C1 segment of cervical spinal cord (tissue), 14 donors: ENCODE measurements around the gene GNG7.
"Not testable (repeated sequence)": the region's sequence is repeated elsewhere in the genome, so short reads cannot be mapped to it uniquely, and the experiment has no call there.

Source experiments
- DNase-seq, 14 donors: peaks; one replicate each; lab custom pipeline; 2025; lab: John Stamatoyannopoulos, UW

Gene GNG7

DNA sequence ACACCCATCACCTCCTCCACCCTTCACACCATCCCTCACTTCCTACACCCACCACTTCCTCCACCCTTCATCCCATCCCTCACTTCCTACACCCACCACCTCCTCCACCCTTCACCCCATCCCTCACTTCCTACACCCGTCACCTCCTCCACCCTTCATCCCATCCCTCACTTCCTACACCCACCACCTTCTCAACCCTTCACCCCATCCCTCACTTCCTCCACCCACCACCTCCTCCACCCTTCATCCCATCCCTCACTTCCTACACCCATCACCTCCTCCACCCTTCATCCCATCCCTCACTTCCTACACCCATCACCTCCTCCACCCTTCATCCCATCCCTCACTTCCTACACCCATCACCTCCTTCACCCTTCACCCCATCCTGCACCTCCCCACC is 11.6 kb upstream of the GNG7 start:
- not testable (repeated sequence) for DNase-seq

DNA sequence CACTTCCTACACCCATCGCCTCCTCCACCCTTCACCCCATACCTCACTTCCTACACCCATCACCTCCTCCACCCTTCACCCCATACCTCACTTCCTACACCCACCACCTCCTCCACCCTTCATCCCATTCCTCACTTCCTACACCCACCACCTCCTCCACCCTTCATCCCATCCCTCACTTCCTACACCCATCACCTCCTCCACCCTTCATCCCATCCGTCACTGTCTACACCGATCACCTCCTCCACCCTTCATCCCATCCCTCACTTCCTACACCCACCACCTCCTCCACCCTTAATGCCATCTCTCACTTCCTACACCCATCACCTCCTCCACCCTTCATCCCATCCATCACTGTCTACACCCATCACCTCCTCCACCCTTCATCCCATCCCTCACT is 10.7 kb upstream of the GNG7 start:
- not testable (repeated sequence) for DNase-seq

DNA sequence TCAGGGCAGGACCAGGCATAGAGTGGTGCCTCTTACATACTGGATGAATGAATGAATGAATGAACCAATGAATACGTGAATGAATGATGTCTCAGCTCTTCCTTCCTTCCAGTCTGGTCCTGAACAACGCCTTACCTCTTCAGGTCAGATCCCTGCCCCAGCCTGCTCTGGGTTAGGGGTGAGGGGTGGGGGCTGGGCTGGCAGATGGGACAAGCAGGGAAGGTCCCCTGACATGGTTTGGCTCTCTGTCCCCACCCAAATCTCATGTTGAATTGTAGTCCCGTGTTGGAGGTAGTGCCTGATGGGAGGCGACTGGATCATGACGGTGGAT is 9.3 kb upstream of the GNG7 start:
- no peak for DNase-seq

DNA sequence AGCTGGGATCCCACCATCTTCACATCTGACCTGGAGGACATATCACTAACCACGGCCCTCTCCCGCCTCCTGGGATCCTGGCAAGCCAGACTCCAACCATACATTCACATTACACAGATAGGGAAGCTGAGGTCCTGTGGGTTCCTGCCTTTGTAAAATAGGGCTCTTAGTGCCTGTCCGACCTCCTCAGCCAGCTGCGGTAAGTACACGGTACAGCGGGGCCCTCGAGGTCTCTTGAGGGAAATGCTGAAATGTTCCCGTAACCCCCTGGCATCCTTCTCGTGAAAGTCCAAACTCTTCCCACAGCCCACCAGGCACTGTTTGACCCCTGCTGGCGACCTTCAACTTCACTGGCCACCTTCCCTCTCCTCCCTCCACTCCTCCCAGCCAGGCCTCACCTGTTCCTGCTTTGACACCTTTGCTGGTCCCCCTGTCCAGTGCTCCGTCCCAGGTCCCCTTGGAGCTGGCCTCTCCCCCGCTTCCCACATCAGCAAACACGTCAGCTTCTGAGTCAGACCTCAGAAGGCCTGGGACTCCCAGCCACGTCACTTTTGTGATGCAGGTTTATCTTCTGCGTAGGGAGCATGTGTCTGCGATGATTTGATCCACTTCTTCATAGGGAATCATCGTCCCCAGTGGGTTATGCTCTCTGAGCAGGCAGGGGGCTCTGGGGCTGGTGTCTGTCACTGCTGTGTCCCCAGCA is 8.8 kb upstream of the GNG7 start:
- no peak for DNase-seq

GRCh38 chr19:2706251-2706650 is 3.8 kb upstream of the GNG7 start:
- DNase-seq: no peak

- DNase-seq: no peak
Observed at GRCh38 chr19:2703691-2704216, 1.3 kb upstream of the GNG7 start.

- no peak for DNase-seq
Observed at GRCh38 chr19:2703077-2703437, 563 bp upstream of the GNG7 start.

GRCh38 chr19:2701361-2702169 is 929 bp downstream of the GNG7 start:
- peak in 1 of 14 donors; percentile 40 for DNase-seq

DNA sequence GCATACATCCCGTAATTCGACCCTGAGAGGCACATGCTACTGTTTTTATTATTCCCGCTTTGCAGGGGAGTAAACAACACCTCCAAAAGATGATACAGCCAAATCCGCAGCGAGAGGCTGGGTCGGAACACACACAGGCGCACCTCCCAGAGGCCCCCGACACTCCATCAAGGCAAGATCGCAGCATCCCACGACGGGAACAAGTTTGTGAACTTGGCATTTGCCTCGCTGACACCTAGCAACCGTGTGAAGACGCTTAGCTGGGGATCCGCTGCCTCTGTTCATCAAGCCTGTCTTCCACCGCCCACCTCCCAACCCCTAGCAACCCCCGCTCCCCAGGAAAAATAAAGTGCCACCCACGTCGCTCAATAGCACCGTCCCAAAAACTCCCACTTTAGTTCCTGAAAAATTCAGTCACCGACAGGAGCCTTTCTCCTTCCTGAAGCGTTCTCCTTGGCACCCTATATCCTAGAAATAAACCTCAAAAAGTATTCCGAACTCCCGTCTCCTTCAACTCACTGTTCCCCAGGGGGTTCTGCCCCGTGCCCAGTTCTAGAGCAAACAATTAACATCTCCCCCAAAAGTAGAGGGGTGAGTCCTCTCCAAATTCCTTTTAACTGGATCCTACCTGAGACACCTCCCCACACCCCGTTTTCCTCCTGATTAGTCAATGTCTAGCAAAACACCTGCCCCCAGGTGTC is 1.7 kb downstream of the GNG7 start:
- DNase-seq: peak in 4 of 14 donors; percentile 31 to 40 (median 34)

- DNase-seq: peak in 1 of 14 donors; percentile 27
Observed at GRCh38 chr19:2699413-2700140, 2.9 kb downstream of the GNG7 start.

DNA sequence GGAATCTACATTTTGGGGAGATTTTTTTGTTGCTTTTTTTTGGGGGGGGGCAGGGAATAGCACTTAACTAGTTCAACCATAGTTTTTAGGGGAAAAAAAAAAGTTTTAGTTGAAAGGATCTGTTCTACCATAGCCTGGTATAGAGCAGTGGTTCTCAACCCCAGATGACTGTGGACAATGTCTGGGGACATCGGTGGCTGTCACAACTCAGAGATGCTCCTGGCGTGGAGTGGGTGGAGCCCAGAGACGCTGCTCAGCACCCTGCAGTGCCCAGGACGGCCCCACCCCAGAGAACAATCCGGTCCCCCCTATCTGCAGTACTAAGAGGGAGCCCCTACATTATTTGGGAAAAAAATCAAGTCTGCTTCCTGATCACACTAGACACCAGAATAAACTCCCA is 8.3 kb downstream of the GNG7 start:
- peak in 3 of 14 donors; percentile 31 to 51 (median 38) for DNase-seq

DNA sequence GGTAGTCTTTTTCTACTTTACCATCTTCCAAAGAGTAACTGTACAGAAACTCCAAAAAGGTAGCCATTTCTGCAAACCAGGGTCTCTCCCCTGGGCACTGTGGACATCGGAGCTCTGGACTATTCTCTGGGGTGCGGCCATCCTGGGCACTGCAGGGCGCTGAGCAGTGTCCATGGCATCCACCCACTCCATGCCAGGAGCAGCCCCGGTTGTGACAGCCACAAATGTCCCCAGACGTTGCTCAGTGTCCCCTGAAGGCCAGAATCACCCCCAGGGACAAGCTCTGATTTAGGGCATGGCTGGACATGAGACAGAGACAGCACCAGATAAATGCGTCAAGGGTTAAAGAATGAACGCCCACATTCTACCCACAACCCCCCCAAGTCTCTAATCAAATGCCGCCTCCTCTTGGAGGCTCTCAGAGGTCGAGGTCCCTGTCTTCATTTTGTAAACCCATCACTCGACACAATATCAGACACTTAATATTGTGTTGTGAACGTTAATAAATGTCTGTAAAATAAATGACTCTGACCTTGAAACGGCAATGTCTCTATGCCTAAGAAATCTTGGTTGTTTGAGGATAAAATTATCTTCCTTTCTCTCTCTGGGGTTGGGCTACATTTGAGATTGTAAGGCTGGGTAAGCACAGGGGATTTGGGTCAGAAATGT is 8.9 kb downstream of the GNG7 start:
- peak in 1 of 14 donors; percentile 30 for DNase-seq

- peak in 12 of 14 donors; percentile 20 to 83 (median 62) for DNase-seq
Observed at GRCh38 chr19:2691951-2692350, 10.5 kb downstream of the GNG7 start.

GRCh38 chr19:2690856-2691255 is 11.6 kb downstream of the GNG7 start:
- no peak for DNase-seq

DNA sequence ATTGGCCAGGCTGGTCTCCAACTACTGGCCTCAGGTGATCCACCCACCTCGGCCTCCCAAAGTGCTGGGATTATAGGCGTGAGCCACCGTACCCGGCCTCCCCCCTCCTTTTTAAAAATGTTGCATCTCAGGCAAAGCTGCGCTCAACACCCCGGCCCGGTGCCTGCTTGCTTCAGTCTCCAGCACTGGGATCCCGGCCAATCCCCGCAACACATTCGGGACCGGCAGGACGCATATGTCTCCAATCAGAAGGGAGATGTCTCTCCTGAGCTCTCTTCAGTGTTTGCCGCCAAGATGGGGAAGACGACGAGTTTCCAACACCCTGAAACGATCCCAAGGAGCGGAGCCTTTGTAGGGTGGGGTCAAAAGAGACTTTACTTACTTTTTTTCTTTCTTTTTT is 16.1 kb downstream of the GNG7 start:
- DNase-seq: peak in 1 of 14 donors; percentile 29

DNA sequence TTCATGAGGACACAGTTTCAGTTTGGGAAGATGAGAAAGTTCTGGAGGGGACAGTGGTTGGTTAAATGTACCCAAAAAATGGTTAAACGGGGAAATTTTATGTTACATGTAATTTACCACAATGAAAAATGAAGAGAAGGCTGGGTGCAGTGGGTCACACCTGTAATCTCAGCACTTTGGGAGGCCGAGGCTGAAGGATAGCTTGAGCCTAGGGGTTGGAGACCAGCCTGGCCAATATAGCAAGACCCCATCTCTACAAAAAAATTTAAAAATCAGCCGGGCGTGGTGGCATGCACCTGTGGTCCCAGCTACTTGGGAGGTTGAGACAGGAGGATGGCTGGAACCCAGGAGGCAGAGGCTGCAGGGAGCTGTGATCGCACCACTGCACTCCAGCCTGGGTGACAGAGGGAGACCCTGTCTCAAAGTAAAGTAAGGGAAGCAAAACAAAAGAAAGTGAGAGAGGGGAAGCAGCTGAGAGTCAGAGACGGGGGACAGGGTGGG is 17.2 kb downstream of the GNG7 start:
- DNase-seq: no peak

DNA sequence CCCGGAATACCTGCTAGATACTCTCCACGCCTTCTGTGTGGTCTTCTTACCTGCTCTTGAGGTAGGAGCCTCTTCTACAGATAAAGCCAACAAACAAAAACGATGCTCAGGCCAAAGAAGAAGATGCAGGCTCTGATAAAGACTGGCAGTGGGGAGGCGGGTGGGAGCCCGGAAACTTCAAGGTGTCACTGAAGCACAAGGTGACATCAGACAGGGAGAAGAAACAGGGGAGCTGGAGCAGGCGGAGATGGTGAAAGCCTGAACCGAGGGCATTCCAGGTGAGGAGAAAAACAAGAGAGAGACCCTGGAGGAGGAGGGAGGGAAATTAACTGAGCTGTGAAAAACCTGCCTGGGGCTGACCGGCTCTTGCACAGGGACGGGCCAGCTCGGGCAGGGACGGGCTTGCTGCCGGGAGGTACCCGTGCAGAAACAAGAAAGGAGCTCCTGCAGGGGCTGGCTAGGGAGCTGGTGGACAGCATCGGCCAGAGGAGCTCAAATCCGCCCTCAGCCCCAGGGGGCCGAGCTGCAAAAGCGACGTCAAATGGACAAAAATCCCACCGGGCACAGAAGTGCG is 19.0 kb downstream of the GNG7 start:
- no peak for DNase-seq

- no peak for DNase-seq
Observed at GRCh38 chr19:2680808-2681207, 21.7 kb downstream of the GNG7 start.

DNA sequence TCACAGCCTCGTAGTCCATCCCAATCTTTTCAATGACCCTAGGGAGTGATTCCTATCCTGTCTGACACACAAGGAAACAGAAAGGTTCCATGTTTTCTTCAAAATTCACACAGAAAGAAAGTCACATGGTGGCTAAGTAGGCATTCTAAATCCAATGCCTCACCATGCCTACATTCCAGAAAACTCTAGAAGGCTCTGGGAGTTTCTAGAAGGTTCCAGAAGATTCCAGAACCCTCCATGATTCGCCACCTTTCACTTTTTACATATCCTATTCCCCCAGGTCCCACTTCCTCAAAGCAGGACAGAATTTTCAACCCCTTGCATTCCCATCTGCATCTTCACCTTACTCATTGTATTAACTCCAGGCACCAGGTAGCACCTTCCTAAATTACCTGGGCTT is 23.1 kb downstream of the GNG7 start:
- no peak for DNase-seq

GRCh38 chr19:2678948-2679347 is 23.5 kb downstream of the GNG7 start:
- not testable (repeated sequence) for DNase-seq
